ENCODE data around the gene SEC14L5. TPM values are rescaled to one million over a fixed set of nuclear protein-coding genes. Genes with fewer than 3 reads are reported as not detected.
"Not testable (repeated sequence)": the region's sequence is repeated elsewhere in the genome, so short reads cannot be mapped to it uniquely, and the experiment has no call there.

Gene SEC14L5
- total RNA-seq, 4 donors from 2014 or later: 0.83 to 1.8 (median 1.1) TPM

DNA sequence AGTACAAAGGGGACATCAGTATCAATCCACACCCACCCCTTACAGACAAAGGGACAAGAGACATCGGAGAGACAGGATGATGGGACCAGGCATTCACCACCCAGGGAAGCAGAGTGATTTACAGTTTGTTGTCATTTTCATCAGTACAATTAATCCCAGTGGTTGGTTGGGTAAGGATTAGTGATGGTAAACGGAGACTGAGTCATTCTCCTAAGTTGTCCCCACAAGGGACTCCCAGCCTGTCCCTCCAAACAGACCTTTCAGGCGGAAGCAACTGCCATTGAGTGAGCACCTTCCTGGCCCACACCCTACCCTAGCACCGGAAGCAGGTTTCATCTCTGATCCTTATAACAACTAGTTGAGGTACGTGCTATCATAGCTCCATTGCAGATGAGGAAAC lies 32.3 kb upstream of the SEC14L5 start:
- Histone ChIP-seq H3K27ac (replicated peaks in 1 of 4) (no peak overlapping the region), H3K4me1 (peaks cover 0 to 20% (median 12%) of the 10 kb centered on the region in 4 donors), H3K27me3 (no peaks in the 10 kb centered on the region), H3K4me3 (no peak overlapping the region), H3K36me3 (no peaks in the 10 kb centered on the region), H3K9me3 (peaks cover 0 to 14% (median 5%) of the 10 kb centered on the region in 4 donors)
- no peak for TF ChIP-seq POLR2A (IDR thresholded peaks at IDR 0.05; ENCODE audit: low read depth)
- TF ChIP-seq POLR2AphosphoS5 (IDR thresholded peaks at IDR 0.05): no peak
- TF ChIP-seq, protein P1, sequence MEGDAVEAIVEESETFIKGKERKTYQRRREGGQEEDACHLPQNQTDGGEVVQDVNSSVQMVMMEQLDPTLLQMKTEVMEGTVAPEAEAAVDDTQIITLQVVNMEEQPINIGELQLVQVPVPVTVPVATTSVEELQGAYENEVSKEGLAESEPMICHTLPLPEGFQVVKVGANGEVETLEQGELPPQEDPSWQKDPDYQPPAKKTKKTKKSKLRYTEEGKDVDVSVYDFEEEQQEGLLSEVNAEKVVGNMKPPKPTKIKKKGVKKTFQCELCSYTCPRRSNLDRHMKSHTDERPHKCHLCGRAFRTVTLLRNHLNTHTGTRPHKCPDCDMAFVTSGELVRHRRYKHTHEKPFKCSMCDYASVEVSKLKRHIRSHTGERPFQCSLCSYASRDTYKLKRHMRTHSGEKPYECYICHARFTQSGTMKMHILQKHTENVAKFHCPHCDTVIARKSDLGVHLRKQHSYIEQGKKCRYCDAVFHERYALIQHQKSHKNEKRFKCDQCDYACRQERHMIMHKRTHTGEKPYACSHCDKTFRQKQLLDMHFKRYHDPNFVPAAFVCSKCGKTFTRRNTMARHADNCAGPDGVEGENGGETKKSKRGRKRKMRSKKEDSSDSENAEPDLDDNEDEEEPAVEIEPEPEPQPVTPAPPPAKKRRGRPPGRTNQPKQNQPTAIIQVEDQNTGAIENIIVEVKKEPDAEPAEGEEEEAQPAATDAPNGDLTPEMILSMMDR (IDR thresholded peaks at IDR 0.05): no peak
- no peak for TF ChIP-seq EP300 (IDR thresholded peaks at IDR 0.05)
- WGBS: 88% methylated on average over 5 of the region's 5 CpGs
- no peak for DNase-seq (ENCODE audit: extremely low spot score)
- intact Hi-C loops (cut with DNase I): no loop called here

DNA sequence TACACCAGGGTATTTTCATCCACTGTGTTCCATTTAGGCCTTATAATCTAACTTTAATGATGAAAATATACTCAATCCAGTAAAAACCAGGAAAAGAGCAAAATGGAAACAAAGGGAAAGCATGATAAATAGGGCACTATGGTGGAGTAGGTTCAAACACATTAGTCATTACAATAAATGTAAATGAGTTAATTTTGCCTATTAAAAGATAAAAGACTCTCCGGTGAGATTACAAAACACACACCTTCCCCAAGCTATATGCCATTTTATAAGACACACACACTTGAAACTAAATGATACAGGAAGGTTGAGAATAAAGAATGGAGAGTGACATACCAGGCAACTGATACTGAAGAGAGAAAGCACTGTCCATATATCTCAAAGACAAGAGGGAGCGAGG lies 31.2 kb upstream of the SEC14L5 start:
- Histone ChIP-seq H3K9me3 (peaks cover 0 to 14% (median 5%) of the 10 kb centered on the region in 4 donors), H3K4me1 (peaks cover 0 to 20% (median 11%) of the 10 kb centered on the region in 4 donors), H3K4me3 (no peak overlapping the region), H3K27me3 (no peaks in the 10 kb centered on the region), H3K27ac (replicated peaks in 1 of 4) (no peak overlapping the region), H3K36me3 (no peaks in the 10 kb centered on the region)
- no peak for TF ChIP-seq POLR2AphosphoS5 (IDR thresholded peaks at IDR 0.05)
- TF ChIP-seq, protein P1 (IDR thresholded peaks at IDR 0.05): no peak
- no peak for TF ChIP-seq POLR2A (IDR thresholded peaks at IDR 0.05; ENCODE audit: low read depth)
- TF ChIP-seq EP300 (IDR thresholded peaks at IDR 0.05): no peak
- WGBS: 96% methylated on average over 2 of the region's 2 CpGs
- intact Hi-C loops (cut with DNase I): no loop called here
- no peak for DNase-seq (ENCODE audit: extremely low spot score)

DNA sequence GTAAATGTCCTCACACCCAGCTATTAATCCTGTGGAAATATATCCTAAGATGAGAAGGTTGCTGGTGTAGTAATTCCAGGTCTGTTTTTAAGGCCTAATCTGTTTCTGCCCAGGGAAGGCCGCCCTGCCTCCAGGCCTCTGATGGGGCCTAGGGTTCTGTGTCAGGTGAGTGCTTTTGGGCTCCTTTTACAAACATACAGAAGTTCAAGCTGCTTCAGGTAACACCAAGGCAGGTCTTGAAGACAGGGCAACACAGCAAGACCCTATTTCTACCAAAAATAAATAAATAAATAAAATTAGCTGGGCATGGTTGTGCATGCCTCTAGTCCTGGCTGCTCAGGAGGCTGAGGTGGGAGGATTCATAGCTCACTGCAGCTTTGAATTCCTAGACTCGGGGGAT lies 30.5 kb upstream of the SEC14L5 start:
- intact Hi-C loops (cut with DNase I): no loop called here
- Histone ChIP-seq H3K27ac (replicated peaks in 1 of 4) (no peak overlapping the region), H3K9me3 (peaks cover 0 to 14% (median 5%) of the 10 kb centered on the region in 4 donors), H3K36me3 (no peaks in the 10 kb centered on the region), H3K4me1 (peaks cover 0 to 14% (median 8%) of the 10 kb centered on the region in 4 donors), H3K27me3 (no peaks in the 10 kb centered on the region), H3K4me3 (no peak overlapping the region)
- TF ChIP-seq EP300 (IDR thresholded peaks at IDR 0.05): no peak
- TF ChIP-seq, protein P1 (IDR thresholded peaks at IDR 0.05): no peak
- TF ChIP-seq POLR2A (IDR thresholded peaks at IDR 0.05; ENCODE audit: low read depth): no peak
- TF ChIP-seq POLR2AphosphoS5 (IDR thresholded peaks at IDR 0.05): no peak
- no peak for DNase-seq (ENCODE audit: extremely low spot score)
- 79% methylated on average over 2 of the region's 2 CpGs for WGBS

DNA sequence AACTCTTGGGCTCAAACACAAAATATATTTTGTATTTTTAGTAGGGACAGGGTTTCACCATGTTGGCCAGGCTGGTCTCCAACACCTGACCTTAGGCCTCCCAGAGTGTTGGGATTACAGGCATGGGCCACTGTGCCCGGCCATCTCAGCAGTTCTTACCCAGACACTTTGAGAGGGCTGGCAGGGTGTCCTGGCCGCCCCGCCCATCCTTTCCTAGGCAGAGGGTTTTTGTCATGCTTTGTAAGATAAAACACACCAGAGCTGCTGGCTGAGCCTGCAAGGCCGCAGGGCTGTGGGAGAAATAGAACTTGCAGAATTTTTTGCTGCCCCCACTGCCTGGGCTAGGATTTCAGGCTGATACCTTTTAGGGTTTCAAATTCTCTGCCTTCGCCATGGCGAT lies 29.9 kb upstream of the SEC14L5 start:
- peaks cover 0 to 14% (median 5%) of the 10 kb centered on the region in 4 donors for H3K9me3 ChIP-seq
- H3K4me1 ChIP-seq: peaks cover 0 to 13% (median 10%) of the 10 kb centered on the region in 4 donors
- no peaks in the 10 kb centered on the region for H3K36me3 ChIP-seq
- no peak for TF ChIP-seq POLR2A (IDR thresholded peaks at IDR 0.05; ENCODE audit: low read depth)
- TF ChIP-seq POLR2AphosphoS5 (IDR thresholded peaks at IDR 0.05): no peak
- TF ChIP-seq, protein P1 (IDR thresholded peaks at IDR 0.05): no peak
- no peak for TF ChIP-seq EP300 (IDR thresholded peaks at IDR 0.05)
- WGBS: 100% methylated on average over 3 of the region's 6 CpGs
- no peak overlapping the region for H3K4me3 ChIP-seq
- no peak for DNase-seq (ENCODE audit: extremely low spot score)
- H3K27ac ChIP-seq (replicated peaks in 1 of 4): no peak overlapping the region
- H3K27me3 ChIP-seq: no peaks in the 10 kb centered on the region
- intact Hi-C loops (cut with DNase I): no loop called here

DNA sequence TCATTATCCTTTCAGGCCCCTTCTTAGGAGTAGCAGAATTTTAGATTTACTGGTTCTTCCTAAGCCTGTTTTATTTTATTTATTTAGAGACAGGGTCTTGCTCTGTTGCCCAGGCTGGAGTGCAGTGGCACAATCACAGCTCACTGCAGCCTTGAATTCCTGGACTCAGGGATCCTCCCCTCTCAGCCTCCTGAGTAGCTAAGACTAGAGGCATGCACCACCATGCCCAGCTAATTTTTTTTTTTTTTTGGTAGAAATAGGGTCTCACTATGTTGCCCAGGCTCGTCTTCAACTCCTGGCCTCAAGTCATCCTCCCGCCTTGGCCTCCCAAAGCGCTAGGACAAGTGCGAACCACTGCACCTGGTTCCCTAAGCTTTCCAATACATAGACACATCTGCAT lies 28.5 kb upstream of the SEC14L5 start:
- peaks cover 1 to 25% (median 14%) of the 10 kb centered on the region in 4 donors for H3K4me1 ChIP-seq
- H3K9me3 ChIP-seq: peaks cover 0 to 14% (median 5%) of the 10 kb centered on the region in 4 donors
- H3K4me3 ChIP-seq; intact Hi-C loops (cut with DNase I); DNase-seq (ENCODE audit: extremely low spot score); H3K27ac ChIP-seq (replicated peaks in 1 of 4); H3K36me3 ChIP-seq; H3K27me3 ChIP-seq: not testable (repeated sequence)
- 90% methylated on average over 4 of the region's 4 CpGs for WGBS

Measured in esophagus muscularis mucosa (tissue), 4 donors.